HG03469 (cell line): Measurements from ENCODE around the gene CYP27A1.
"Not testable (repeated sequence)": the region's sequence is repeated elsewhere in the genome, so short reads cannot be mapped to it uniquely, and the experiment has no call there.

Experiments used
- ATAC-seq: cut with Tn5 transposase; IDR thresholded peaks from one replicate; pipeline ENCODE4 v1.9.1; 2021; ENCODE audit warnings: mild to moderate bottlenecking, moderate library complexity, moderate number of reproducible peaks; ENCODE audit not compliant: unreplicated experiment

Gene CYP27A1

DNA sequence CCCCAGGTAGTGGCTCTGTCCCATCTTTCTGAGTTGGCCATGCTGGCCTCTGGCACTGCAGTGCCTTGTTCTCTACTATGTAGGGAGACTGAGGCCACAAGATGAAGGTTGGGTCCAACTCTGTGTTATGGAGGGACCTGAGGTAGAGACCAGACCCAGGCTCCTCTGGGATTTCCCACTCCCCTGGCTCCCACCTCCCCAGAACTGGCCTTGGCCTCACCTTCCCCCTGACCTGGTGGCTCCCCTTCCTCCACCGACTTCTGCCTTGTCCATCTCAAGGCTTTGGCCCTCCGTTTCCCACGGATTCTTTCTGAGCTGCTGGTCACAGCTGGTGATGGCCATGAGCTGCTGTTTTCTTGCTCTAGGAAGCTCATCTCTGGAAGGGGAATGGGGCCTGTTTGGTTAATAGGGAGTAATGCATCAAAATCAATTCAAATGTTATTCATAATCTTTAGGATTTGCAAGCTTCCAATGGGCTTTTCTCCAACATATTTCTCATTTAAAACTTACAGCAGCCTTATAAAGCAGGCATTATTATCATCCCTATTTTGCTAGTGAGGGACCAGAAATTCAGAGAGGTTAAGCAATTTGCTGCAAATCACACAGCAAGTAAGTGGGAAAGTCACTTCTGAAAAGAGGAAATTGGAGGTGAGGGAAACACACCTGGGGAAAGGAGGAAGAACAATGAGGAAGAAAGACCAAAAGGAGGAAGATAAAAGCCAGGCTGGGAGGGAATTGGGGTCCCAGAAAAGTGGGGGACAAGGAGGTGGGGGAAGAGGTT, 48.8 kb downstream of the CYP27A1 start:
- no peak for ATAC-seq

GRCh38 chr2:218831378-218831990, 49.5 kb downstream of the CYP27A1 start, which contains the start of gene PRKAG3:
TSS of gene PRKAG3 (minus strand) at chr2:218831803.
- ATAC-seq: no peak

DNA sequence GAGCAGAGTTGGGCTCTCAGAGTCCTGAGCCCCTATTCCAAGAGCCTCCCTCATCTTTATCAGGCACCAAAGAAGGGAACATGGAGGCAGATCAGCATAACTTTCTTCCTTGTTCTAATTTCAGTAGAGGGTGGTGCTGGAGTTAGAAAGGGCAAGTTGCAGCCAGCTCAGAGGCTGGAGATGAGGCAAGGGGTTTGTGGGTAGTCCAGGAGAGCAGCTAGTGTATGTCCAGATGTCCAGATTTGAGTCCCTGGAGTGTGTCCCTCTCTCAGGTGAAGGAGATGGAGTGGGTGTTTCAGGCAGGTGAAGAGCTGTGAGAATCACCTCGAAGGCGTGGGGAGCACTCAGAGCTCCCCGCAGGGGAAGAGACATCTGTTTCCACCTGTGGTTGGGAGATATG, 50.1 kb downstream of the CYP27A1 start:
- no peak for ATAC-seq

GRCh38 chr2:218832520-218832919, 50.6 kb downstream of the CYP27A1 start:
- ATAC-seq: no peak

DNA sequence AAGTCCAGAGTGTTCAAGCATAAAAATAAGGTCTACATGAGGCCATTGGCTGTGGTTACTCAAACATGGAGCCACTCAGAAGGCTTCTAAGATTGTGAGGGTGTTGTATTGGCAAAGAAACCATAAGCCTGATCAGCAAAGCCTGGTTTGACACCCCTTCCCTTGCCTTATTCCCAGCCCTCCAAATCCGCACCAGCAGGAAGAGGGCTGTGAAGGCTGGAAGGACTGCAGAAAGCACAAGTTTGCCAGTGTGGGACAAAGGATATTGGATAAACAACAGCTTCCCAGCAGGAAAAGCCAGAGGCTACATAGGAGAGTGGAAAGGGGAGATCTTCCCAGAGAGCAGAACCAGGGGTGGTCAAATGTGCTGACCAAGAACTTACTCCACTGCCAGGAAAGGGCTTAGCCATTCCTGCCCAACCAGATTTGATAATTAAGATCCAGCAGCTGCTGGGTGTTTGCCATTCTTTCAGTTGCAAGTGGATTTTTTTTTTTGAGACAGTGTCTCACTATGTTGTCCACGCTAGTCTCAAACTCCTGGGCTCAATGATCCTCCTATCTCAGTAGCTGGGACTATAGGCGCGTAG, 51.2 kb downstream of the CYP27A1 start:
- no peak for ATAC-seq

DNA sequence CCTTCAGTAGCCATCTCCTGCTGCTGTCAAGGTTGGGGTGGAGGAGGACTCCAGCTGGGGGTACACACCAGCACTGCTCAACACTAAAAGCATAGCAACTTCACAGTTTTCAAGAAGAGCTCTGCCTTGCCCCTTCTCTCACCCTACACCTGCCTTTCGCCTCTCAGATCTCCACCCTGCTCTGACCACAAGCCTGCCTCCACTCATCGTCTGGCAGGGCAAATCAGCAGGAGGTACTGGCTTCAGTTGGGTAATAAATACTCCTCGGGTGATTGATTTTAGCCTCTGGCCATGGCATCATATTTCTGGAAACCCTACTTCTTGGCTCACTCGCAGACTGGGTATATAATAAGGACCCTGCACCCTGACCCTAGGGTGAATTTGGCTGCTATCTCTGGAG, 52.7 kb downstream of the CYP27A1 start:
- ATAC-seq: no peak

- ATAC-seq: no peak
These were observed 55.5 kb downstream of the CYP27A1 start for GRCh38 chr2:218837495-218837894.

DNA sequence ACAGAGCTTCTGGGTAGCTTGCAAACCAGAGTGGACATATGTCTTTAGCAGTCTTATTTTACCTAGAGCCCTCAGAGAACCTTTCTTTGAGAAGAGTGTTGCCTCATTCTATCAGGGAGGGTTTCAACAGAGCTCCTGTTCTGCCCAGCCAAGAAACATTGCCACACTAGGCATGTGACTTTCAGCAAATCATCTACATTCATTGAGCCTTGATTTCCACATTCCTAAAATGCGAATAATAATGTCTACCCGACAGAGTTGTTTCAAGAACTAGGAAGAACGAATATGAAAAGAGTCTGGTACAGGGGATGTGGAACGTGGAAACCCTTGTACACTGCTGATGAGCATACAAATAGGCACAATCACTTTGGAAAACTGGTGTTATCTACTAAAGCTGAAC, 57.5 kb downstream of the CYP27A1 start:
- no peak for ATAC-seq

DNA sequence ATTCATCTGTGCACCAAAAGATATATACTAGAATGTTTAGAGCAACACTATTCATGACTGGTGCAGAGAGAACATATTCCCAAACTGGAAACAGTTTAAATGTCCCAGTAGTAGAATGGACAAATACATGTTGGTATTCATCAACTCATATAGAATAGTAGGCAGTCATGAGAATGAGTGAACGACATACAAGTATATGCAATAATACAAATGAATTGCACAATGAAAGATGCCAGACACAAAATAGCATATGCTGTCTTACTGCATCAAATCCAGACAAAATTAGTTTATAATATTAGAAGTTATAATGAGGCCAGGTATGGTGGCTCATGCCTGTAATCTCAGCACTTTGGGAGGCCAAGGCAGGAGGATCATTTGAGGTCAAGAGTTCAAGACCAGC, 57.9 kb downstream of the CYP27A1 start:
- no peak for ATAC-seq

- not testable (repeated sequence) for ATAC-seq
These were observed 62.4 kb downstream of the CYP27A1 start for GRCh38 chr2:218844334-218844733.

DNA sequence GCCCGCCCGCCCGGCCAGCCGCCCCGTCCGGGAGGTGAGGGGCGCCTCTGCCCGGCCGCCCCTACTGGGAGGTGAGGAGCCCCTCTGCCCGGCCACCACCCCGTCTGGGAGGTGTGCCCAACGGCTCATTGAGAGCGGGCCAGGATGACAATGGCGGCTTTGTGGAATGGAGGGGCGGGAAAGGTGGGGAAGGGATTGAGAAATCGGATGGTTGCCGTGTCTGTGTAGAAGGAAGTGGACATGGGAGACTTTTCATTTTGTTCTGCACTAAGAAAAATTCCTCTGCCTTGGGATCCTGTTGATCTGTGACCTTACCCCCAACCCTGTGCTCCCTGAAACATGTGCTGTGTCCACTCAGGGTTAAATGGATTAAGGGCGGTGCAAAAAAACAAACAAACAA, 65.0 kb downstream of the CYP27A1 start:
- not testable (repeated sequence) for ATAC-seq

- no peak for ATAC-seq
These were observed 67.8 kb downstream of the CYP27A1 start for GRCh38 chr2:218849721-218850120.

GRCh38 chr2:218850796-218851195, 68.8 kb downstream of the CYP27A1 start:
- ATAC-seq: no peak

DNA sequence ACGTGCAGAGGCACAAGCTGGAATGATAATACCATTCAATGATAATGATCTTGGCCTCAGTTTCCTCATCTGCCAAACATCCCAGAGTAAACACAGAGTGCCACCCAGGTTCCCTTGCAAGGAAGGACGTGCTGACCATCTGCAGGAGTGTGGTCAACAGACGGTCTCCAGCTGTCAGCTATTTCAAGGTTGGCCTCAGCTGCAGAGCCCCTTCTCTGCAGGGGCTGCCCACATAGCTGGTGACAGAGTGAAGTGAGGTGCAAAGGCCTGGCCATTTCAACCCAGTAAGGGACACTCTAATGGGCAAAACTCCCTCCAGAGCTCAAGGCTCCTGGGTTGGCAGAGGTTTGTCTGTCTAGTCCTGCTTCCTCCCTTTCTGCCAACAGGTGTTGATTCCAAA, 69.3 kb downstream of the CYP27A1 start:
- no peak for ATAC-seq

DNA sequence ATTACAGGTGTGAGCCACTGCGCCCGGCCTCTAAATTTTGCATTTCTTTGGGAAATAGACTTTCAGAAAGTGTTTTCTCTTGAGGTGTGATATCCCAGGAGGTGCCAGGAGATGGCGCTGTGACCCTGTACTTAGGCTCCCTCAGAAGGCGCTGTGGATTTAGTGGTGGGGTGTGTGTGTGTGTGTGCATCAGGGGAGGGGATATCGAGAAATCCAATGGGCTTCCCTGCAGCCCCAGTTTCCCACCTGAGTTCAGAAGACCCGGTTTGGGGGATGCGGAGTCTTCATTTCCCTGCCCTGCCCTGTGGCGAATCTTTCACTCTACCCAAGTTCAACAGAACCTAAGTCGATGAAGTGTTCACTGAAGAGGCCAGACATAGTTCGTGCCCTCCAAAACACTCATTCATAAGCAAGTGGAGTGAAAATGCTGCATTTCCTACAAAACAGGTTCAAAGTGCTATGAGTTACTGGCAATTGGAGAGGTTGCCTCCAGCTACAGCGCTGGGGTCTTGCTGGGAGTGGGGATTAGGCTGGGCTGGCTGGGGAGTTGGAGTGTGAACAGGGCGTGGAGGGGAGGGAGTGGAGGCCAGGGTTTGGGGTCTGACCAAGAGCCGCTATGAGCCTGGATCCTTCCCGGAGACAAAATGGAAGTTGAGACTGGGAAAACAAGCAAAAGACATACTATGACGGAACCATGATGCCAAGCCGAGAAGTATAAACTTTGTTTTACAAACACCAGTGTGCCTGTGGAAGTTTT, 71.1 kb downstream of the CYP27A1 start:
- ATAC-seq: no peak

DNA sequence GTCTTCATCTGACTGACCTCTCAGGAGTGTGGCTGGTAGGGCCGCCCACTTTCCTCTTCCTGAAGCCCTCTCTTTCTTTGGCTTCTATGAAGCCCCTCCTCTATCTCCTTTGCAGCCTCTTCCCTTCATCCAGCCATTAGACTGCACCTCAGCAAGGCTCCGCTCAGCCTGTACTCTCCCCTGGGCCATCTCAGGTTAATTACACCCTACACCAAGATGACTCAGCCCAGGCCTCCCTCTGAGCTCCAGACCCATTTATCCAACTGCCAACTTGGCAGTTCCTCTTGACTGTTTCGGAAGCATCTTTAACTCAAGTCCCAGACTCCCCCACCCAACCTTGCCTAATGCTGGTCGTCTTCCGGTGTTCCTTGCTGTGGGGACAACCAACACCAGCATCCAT, 71.8 kb downstream of the CYP27A1 start:
- ATAC-seq: no peak

GRCh38 chr2:218854860-218855259, 72.9 kb downstream of the CYP27A1 start:
- no peak for ATAC-seq

DNA sequence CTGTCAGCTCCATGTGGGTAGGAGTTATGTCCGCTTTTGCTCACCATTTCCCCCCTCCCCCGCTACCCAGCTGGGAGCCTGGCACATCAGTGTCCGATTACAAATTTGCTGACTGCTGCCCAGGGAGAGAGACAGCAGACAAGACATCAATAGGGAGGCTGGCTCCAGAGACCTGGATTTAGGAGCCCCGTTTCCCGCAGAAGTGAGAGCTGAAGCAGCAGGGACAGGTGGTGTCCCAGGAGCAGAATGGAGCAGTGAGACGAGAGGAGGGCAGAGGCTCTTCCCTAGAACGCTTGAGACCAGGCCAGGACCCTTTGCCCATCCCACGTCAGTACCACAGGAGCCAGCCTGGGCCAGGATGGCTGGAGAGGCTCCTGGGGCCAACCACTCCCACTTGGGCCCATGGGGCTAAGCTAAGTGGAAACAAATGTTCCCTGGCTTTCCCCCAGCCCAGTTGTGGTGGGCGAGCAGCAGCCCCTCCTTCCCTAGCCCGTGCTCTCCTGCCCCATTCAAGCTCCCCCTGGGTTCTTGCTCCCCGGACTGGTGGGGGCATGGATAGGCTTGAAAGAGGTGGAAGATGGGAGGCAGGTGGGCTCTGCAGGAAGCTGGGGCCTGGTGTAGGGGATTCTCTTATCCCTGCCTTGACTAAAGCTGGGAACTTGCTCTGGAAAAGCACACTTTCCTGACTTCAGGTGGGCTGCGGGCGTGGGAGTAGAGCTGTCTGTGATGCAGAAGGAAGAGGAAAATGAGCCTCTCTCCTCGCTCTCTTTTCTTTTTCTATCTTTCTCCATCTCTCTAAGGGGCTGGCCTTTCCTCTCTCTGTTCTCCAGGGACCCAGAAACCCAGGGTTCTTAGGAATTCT, 73.6 kb downstream of the CYP27A1 start:
- no peak for ATAC-seq

DNA sequence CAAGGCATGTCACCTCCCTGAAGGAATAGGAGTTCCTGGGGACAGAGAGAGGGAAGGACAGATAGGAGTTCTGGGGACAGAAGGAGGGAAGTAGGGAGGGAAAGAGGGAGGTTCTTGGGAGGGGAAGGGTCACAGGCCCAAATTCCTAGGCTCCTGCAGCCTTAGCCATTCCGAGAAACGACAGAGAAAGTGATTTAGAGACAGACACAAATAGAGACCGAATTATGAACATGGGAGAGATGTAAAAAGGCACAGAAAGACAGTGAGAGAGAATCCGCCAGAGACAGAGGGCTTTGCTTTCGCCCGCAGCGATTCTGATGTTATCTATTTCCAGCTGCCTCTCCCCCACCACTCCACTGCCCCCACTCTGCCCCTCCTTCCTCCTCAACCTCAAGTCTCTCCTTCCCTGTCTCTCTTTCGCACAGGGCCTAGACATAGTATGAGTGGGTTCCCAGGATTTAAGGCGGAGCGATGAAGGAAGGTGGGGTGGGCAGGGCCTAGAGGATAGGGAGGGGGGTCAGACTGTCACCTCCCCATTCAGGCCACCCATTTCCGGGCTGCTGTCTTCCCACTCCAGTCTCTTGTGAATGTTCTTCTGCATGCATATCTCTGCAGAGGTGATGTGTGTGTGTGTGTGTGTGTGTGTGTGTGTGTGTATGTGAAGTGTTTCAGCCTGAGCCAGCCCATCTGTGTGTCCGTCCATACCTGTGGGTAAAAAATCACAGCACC, 74.4 kb downstream of the CYP27A1 start:
- ATAC-seq: no peak

GRCh38 chr2:218856896-218857243, 74.9 kb downstream of the CYP27A1 start:
- no peak for ATAC-seq
